NK-92 (cell line): Measurements from ENCODE around the gene ABHD4.
"Not testable (repeated sequence)": the region's sequence is repeated elsewhere in the genome, so short reads cannot be mapped to it uniquely, and the experiment has no call there.

ENCODE experiments used
- DNase-seq: peaks from one replicate; lab custom pipeline; 2025; ENCODE audit not compliant: unreplicated experiment; lab: John Stamatoyannopoulos, UW

The ABHD4 gene

DNA sequence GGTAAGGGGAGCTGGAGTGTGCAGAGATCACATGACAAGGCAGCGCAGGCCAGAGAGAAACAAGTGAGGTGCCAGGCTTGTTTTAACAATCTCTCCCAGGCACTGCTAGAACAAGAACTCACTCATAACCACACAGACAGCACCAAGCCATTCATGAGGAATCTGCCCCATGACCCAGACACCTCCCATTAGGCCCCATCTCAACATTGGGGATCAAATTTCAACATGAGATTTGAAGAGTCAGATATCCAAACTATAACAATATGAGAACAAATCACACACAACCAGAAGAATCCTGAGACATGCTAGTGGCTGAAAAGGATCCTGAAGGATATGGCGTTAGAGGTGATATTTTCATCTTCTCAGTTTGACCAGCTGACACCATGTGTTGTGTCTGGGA, 24.2 kb downstream of the ABHD4 start:
- DNase-seq: no peak

GRCh38 chr14:22623047-22623446, 24.9 kb downstream of the ABHD4 start:
- DNase-seq: no peak

- DNase-seq: no peak
Measured at GRCh38 chr14:22626590-22626989, 28.5 kb downstream of the ABHD4 start.

- no peak for DNase-seq
Measured at GRCh38 chr14:22627506-22628263, 29.6 kb downstream of the ABHD4 start.

- no peak for DNase-seq
Measured at GRCh38 chr14:22629361-22629760, 31.3 kb downstream of the ABHD4 start.

DNA sequence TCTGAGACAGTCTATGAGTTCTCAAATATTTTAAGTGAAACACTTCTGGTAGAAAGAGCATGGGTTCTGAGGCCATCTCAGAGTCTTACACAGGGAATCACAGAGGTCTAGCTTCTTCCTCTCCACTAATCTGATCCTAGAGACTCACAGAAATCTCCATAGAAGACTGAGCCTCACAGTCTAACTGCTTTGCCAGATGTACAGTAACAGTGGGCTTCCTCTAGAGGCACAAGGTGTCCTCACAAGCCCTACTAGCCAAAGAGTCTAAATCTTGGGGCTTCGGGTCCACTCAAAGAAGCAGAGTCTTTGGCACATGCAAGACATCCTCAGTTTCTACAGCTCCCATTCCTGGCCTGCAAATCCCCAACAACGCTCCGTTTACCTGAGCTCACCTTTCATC, 32.0 kb downstream of the ABHD4 start:
- DNase-seq: no peak

- DNase-seq: no peak
Measured at GRCh38 chr14:22630486-22630885, 32.4 kb downstream of the ABHD4 start.

DNA sequence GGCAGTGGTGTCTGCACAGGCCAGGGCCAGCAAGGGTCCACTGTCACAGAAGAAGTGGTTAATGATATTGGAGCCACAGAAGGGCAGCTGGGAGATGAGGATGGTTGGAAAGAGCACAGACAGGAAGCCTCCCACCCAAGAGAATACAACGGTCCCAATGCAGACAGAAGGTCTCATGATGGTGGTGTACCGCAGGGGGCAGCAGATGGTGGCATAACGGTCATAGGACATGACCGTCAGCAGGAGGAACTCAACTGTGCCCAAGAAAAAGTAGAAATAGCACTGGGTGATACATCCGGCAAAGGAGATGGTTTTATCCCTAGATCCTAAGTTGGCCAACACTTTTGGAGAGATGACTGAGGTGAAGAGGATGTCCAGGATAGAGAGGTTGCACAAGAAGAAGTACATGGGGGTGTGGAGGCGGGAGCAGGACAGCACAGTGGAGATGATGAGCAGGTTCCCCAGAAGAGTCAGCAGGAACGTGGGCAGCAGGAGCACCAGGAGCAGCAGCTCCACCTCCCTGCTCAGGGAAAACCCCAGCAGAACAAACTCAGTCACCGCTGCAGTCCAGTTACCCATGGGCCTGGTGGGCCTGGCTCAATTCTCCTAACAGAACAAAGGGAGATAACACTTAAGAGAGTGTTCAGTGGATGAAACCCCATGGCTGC, 36.3 kb downstream of the ABHD4 start:
- no peak for DNase-seq

DNA sequence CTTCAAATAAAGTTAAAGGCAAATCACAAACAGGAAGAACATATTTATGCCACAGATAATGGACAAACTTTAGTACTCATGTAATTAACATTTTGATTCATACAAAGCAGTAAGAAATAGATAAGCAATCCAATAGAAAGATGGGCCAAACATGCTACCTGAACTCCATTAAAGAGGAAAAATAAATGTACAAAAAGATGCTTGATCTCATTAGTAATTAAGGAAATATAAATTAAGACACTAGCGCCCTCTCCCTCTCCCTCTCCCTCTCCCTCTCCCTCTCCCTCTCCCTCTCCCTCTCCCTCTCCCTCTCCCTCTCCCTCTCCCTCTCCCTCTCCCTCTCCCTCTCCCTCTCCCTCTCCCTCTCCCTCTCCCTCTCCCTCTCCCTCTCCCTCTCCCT, 37.9 kb downstream of the ABHD4 start:
- DNase-seq: not testable (repeated sequence)

GRCh38 chr14:22640192-22640591, 42.1 kb downstream of the ABHD4 start:
- DNase-seq: no peak

DNA sequence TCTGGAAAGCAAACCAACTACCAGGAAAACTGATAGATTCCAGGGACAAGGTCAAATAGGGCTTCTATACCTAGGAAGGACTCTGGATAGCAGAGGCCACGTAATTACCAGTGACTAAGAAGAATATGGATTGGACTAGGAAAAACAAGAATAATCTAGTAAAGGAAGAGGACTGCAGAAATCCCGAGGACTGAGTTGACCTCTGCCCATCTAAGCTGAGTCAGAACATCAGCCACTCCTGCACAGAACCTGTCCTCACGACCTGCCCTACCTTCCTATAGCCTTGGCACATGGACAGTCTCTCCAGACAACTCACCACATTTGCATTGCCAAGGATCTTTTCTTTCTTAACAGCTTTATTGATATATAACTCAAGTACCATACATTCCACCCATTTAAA, 43.7 kb downstream of the ABHD4 start:
- no peak for DNase-seq

- DNase-seq: no peak
Measured at GRCh38 chr14:22644305-22644635, 46.2 kb downstream of the ABHD4 start, which contains the start of gene OR6J1. Gene OR6J1, minus strand, starts transcription at chr14:22644352. Its CDS starts 9,541 bp downstream, at chr14:22634811.

GRCh38 chr14:22646570-22647254, 48.6 kb downstream of the ABHD4 start:
- DNase-seq: no peak

GRCh38 chr14:22648506-22648905, 50.4 kb downstream of the ABHD4 start:
- no peak for DNase-seq

DNA sequence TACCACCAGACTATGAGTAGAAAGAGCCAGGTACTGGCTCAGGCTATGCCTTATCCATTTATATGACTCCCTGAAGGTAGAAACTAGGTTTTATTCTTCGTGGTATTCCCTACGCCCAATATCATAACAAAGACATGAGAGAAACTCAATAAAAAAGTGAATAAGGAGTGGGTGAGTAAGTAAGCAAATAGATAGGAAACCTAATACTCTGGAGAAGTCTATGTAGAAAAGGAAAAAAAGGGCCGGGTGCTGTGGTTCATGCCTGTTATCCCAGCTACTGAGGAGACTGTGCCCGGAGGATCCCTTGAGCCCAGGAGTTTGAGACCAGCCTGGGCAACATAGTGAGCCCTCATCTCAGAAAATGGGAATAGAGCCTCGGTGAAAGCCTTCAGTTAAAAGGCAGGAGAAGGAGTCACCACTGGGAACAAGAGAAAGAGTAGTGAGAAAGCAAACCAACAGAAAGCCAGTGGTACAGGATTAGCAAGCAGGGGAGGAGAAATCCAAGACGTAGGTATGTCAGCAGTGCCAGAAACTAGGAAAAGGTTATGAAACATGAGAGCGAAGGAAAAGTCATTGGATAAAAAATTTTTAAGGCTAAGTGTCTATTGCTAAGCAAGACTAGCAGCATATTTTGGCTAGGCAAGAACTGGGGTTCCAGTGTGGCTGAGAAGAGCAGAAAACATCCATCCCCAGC, 52.1 kb downstream of the ABHD4 start:
- no peak for DNase-seq

DNA sequence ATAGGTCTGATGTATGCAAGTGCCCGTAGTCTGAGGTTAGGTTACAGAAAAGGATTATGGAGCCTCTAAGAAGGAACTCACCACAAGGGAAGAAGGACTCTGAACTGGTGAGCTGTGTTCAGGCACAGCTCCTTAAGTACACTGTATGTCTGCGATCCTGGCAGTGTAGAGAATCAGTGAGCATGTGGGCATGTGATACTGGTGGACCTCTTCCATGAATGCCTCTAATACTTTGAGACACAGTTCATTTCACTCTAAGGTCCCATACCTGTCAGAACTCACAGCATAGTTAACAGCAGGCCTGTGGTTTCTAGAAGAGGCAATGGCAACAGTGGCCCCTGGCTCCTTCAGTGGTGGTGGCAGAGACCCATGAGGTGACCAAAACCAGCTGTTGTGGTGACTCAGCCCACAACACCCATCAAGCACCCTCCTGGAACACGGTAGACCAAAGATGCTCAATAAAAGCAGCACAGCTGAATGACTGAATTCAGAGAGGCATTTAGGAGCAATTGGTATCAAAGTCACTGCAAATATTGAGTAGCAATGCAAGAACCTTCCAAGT, 52.9 kb downstream of the ABHD4 start:
- no peak for DNase-seq

DNA sequence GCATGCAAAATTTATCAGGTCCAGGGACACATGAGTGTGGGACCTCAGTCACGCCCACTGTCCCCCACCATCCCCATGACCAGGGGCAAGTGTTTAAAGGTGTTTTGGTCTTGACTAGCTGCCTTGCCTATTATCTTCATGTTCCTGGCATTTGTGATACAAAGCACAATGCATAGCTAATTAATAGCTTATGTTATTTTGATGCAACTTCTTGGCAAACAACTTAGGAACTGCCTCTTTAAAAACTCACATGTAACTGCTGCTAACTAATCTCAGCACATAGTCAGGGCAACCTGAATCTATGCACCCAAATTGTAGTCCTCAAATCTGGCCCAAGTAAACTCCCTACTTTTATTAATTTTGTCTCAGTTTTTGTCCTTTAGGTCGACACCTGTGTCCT, 53.5 kb downstream of the ABHD4 start:
- no peak for DNase-seq

GRCh38 chr14:22653012-22653621, 55.0 kb downstream of the ABHD4 start:
- no peak for DNase-seq

DNA sequence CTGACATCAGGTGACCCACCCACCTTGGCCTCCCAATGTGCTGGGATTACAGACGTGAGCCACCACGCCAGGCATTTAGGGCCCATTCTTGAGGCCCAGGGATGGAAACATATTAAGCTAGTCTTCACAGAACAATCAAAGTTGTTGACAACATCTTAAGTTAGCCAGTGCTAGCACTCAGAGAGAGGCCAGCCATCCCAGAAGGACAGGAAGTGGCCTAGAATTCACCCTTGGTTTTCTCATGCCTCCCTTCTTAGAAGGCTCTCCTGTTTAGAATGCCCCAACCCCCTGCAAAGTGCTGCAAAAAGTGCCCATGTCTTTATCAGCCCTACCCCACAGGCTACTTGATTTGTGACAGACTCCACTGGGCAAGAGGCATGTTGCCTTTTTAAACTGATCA, 58.1 kb downstream of the ABHD4 start:
- DNase-seq: no peak

- no peak for DNase-seq
Measured at GRCh38 chr14:22656945-22657731, 59.0 kb downstream of the ABHD4 start.
